ENCODE data around the gene LCORL. TPM values are rescaled to one million over a fixed set of nuclear protein-coding genes. Genes with fewer than 3 reads are reported as not detected.
"Not testable (repeated sequence)": the region's sequence is repeated elsewhere in the genome, so short reads cannot be mapped to it uniquely, and the experiment has no call there.

The LCORL gene
- total and polyA plus RNA-seq, 4 donors: 27.8 to 63.5 (median 36.1) TPM

DNA sequence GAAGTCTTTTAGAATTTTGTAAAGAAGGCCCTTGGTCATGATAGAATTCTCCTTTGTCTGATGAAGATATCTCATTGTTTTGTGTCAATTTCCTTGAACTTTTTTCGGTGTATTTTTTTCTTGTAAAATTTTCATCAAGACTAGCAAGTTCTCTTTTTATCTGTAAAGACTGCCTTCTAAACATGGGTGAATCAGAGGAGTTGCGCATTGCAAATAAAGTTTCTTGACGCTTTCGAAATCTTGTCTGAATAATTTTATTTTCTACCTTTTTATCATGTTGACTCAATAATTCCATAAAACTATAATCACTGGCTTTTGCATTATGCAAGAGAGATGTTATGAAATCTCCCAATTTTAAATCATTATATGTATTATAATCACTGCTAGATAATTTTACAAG is 144.6 kb downstream of the LCORL start:
- Histone ChIP-seq H3K4me1 (ENCODE audit: control insufficient read depth, insufficient read depth, low read length) (no peaks in the 10 kb centered on the region), H3K27ac (ENCODE audit: low read depth, low read length) (no peak overlapping the region), H3K36me3 (ENCODE audit: control insufficient read depth, insufficient read depth, low read length) (no peaks in the 10 kb centered on the region), H3K9me3 (ENCODE audit: control insufficient read depth, insufficient read depth, low read length) (no peaks in the 10 kb centered on the region), H3K27me3 (ENCODE audit: control insufficient read depth, insufficient read depth, low read length) (no peaks in the 10 kb centered on the region), H3K4me3 (ENCODE audit: low read depth, low read length) (no peak overlapping the region)
- no CpG with 5 or more reads among the region's 4 CpGs for WGBS (ENCODE audit: insufficient coverage)
- DNase-seq (ENCODE audit: low read depth in 4 of 6, low spot score in 6 of 6): no peak

DNA sequence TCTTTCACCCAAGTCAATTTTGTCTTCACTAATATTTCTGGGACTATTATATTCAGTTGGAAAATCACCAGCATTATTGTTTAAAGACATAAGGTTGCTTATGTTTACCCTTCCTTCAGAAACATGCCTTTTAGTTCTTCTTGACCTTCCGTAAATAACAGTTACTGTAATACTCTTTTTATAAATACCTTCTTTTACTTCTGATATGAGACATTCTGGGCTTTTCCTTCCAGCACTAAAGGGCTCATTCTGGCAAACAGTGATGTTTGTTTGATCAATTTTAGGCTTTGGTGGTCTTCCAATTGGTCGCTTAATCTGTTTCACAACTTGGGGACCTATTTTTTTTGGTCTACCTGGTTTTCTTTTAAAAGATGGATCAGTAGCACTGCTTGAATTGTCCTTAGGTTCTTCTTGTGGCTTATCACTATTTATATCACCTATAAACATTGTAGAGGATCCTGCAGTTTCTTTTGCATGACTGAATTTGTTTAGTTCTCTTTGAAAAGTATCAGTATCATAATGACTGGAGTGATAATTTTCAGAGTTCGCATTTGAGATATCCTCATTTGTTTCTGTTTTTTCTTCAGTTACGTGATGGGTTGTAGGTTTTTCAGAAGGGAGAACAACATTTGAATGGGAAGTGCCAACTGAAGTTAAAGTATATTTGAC is 146.0 kb downstream of the LCORL start:
- H3K9me3 ChIP-seq (ENCODE audit: control insufficient read depth, insufficient read depth, low read length): no peaks in the 10 kb centered on the region
- H3K36me3 ChIP-seq (ENCODE audit: control insufficient read depth, insufficient read depth, low read length): no peaks in the 10 kb centered on the region
- WGBS (ENCODE audit: insufficient coverage): 83% methylated on average over 1 of the region's 4 CpGs
- H3K4me1 ChIP-seq (ENCODE audit: control insufficient read depth, insufficient read depth, low read length): no peaks in the 10 kb centered on the region
- no peak overlapping the region for H3K4me3 ChIP-seq (ENCODE audit: low read depth, low read length)
- no peak overlapping the region for H3K27ac ChIP-seq (ENCODE audit: low read depth, low read length)
- DNase-seq (ENCODE audit: low read depth in 4 of 6, low spot score in 6 of 6): no peak
- no peaks in the 10 kb centered on the region for H3K27me3 ChIP-seq (ENCODE audit: control insufficient read depth, insufficient read depth, low read length)

GRCh38 chr4:17869327-17869726 is 152.2 kb downstream of the LCORL start:
- Histone ChIP-seq H3K4me1 (ENCODE audit: control insufficient read depth, insufficient read depth, low read length) (no peaks in the 10 kb centered on the region), H3K9me3 (ENCODE audit: control insufficient read depth, insufficient read depth, low read length) (no peaks in the 10 kb centered on the region), H3K36me3 (ENCODE audit: control insufficient read depth, insufficient read depth, low read length) (no peaks in the 10 kb centered on the region), H3K27me3 (ENCODE audit: control insufficient read depth, insufficient read depth, low read length) (no peaks in the 10 kb centered on the region), H3K4me3 (ENCODE audit: low read depth, low read length) (no peak overlapping the region), H3K27ac (ENCODE audit: low read depth, low read length) (no peak overlapping the region)
- no peak for DNase-seq (ENCODE audit: low read depth in 4 of 6, low spot score in 6 of 6)
- WGBS (ENCODE audit: insufficient coverage): 89% methylated on average over 2 of the region's 2 CpGs

DNA sequence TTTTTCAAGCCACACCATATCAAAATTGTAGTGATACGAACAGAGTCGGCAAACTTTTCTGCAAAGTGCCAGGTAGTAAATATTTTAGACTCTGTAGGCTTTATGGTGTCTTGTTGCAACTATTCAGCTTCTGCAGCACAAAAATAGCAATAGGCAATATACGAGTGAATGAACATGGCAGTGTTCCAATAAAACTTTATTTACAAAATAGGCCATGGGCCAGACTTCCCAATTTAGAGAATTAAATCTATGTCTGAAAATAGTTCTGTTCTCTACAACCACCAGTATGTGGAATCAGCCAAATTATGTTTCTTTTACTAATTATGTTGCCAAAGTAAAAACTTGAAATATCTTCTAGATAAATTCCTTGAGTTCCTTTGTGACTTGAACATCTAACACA is 154.3 kb downstream of the LCORL start:
- no peak overlapping the region for H3K27ac ChIP-seq (ENCODE audit: low read depth, low read length)
- no peaks in the 10 kb centered on the region for H3K36me3 ChIP-seq (ENCODE audit: control insufficient read depth, insufficient read depth, low read length)
- H3K4me1 ChIP-seq (ENCODE audit: control insufficient read depth, insufficient read depth, low read length): no peaks in the 10 kb centered on the region
- H3K27me3 ChIP-seq (ENCODE audit: control insufficient read depth, insufficient read depth, low read length): no peaks in the 10 kb centered on the region
- peak in 1 of 6 donors; percentile 21 for DNase-seq (ENCODE audit: low read depth in 4 of 6, low spot score in 6 of 6)
- H3K9me3 ChIP-seq (ENCODE audit: control insufficient read depth, insufficient read depth, low read length): no peaks in the 10 kb centered on the region
- WGBS (ENCODE audit: insufficient coverage): no CpG with 5 or more reads among the region's 3 CpGs
- H3K4me3 ChIP-seq (ENCODE audit: low read depth, low read length): no peak overlapping the region

- Histone ChIP-seq H3K27me3 (ENCODE audit: control insufficient read depth, insufficient read depth, low read length) (no peaks in the 10 kb centered on the region), H3K36me3 (ENCODE audit: control insufficient read depth, insufficient read depth, low read length) (no peaks in the 10 kb centered on the region), H3K27ac (ENCODE audit: low read depth, low read length) (no peak overlapping the region), H3K4me1 (ENCODE audit: control insufficient read depth, insufficient read depth, low read length) (no peaks in the 10 kb centered on the region), H3K9me3 (ENCODE audit: control insufficient read depth, insufficient read depth, low read length) (peaks cover 3% of the 10 kb centered on the region), H3K4me3 (ENCODE audit: low read depth, low read length) (no peak overlapping the region)
- no peak for DNase-seq (ENCODE audit: low read depth in 4 of 6, low spot score in 6 of 6)
- no CpG with 5 or more reads among the region's 2 CpGs for WGBS (ENCODE audit: insufficient coverage)
Measured at GRCh38 chr4:17866810-17867209, 154.7 kb downstream of the LCORL start.

DNA sequence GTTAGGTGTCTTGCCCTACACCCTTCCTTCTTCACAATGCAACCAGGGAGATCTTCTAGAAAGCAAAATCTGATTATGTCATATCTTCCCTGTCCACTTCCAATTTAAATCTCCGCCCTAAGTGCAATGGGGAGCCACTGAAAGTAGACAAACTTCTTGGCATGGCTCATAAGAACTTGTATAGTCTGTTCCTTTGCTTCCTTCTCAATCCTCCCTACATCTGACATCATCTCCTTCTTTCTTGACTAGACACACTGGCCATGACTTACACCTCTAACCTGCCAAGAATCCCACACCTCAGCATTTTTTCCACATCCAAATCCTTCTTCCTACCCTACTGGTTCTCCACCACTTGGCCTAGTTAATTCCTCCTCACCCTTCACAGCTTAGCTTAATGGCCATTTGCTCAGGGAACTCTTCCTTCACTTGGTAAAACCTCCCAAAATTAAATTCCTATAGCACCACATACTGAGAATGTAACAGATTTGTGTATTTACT is 155.6 kb downstream of the LCORL start:
- no peak overlapping the region for H3K27ac ChIP-seq (ENCODE audit: low read depth, low read length)
- H3K4me1 ChIP-seq (ENCODE audit: control insufficient read depth, insufficient read depth, low read length): no peaks in the 10 kb centered on the region
- no peak overlapping the region for H3K4me3 ChIP-seq (ENCODE audit: low read depth, low read length)
- DNase-seq (ENCODE audit: low read depth in 4 of 6, low spot score in 6 of 6): no peak
- no peaks in the 10 kb centered on the region for H3K27me3 ChIP-seq (ENCODE audit: control insufficient read depth, insufficient read depth, low read length)
- no peaks in the 10 kb centered on the region for H3K36me3 ChIP-seq (ENCODE audit: control insufficient read depth, insufficient read depth, low read length)
- H3K9me3 ChIP-seq (ENCODE audit: control insufficient read depth, insufficient read depth, low read length): peaks cover 3% of the 10 kb centered on the region
- 100% methylated on average over 1 of the region's 1 CpG for WGBS (ENCODE audit: insufficient coverage)

GRCh38 chr4:17861906-17862305 is 159.6 kb downstream of the LCORL start:
- not testable (repeated sequence) for H3K36me3 ChIP-seq (ENCODE audit: control insufficient read depth, insufficient read depth, low read length); H3K9me3 ChIP-seq (ENCODE audit: control insufficient read depth, insufficient read depth, low read length); H3K27ac ChIP-seq (ENCODE audit: low read depth, low read length); H3K4me3 ChIP-seq (ENCODE audit: low read depth, low read length); DNase-seq (ENCODE audit: low read depth in 4 of 6, low spot score in 6 of 6); H3K4me1 ChIP-seq (ENCODE audit: control insufficient read depth, insufficient read depth, low read length); H3K27me3 ChIP-seq (ENCODE audit: control insufficient read depth, insufficient read depth, low read length)

DNA sequence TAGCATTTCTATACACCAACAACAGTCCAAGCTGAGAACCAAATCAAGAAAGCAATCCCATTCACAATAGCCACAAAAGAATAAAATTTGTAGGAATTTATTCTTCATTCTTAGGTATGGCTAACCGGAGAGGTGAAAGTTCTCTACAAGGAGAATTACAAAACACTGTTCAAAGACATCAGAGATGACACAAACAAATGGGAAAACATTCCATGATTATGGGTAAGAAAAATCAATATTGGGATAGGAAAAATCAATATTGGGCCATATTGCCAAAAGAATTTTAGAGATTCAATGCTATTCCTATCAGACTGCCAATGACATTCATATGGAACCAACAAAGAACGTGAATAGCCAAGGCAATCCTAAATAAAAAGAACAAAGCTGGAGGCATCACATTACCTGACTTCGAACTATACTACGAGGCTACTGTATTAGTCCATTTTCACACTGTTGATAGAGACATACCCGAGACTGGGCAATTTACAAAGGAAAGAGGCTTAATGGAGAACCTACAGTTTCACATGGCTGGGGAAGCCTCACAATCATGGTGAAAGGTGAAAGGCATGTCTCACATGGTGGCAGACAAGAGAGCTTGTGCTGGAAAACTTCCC is 161.7 kb downstream of the LCORL start:
- DNase-seq (ENCODE audit: low read depth in 4 of 6, low spot score in 6 of 6): no peak

DNA sequence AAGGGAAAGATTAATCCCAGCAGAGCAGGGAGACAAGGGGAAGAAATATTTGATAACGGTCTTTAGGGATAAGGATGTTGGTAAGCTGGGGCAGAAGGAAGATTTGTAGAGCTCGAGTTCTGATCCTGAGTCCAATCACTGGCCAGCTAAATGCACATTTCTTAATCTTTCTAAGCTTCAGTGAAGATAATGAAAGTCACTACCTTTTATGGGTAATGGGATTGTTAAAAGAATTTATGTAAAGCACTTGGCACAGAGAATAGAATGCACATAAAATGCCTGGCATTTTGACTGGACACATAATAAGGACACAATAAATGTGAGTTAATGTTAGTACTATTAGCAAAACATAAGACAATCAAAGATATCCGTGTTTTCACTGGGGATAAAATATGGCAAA is 167.5 kb downstream of the LCORL start:
- Histone ChIP-seq H3K4me1 (ENCODE audit: control insufficient read depth, insufficient read depth, low read length) (no peaks in the 10 kb centered on the region), H3K27me3 (ENCODE audit: control insufficient read depth, insufficient read depth, low read length) (no peaks in the 10 kb centered on the region), H3K9me3 (ENCODE audit: control insufficient read depth, insufficient read depth, low read length) (no peaks in the 10 kb centered on the region), H3K36me3 (ENCODE audit: control insufficient read depth, insufficient read depth, low read length) (no peaks in the 10 kb centered on the region), H3K4me3 (ENCODE audit: low read depth, low read length) (no peak overlapping the region), H3K27ac (ENCODE audit: low read depth, low read length) (no peak overlapping the region)
- no CpG with 5 or more reads among the region's 3 CpGs for WGBS (ENCODE audit: insufficient coverage)
- DNase-seq (ENCODE audit: low read depth in 4 of 6, low spot score in 6 of 6): no peak

More for the DNA sequence above, 161.7 kb downstream of the LCORL start:
- no peaks in the 10 kb centered on the region for H3K27me3 ChIP-seq (ENCODE audit: control insufficient read depth, insufficient read depth, low read length)
- peaks cover 3% of the 10 kb centered on the region for H3K9me3 ChIP-seq (ENCODE audit: control insufficient read depth, insufficient read depth, low read length)
- no peaks in the 10 kb centered on the region for H3K36me3 ChIP-seq (ENCODE audit: control insufficient read depth, insufficient read depth, low read length)
- H3K4me3 ChIP-seq (ENCODE audit: low read depth, low read length): no peak overlapping the region
- WGBS (ENCODE audit: insufficient coverage): no CpG with 5 or more reads among the region's 5 CpGs
- H3K4me1 ChIP-seq (ENCODE audit: control insufficient read depth, insufficient read depth, low read length): no peaks in the 10 kb centered on the region
- H3K27ac ChIP-seq (ENCODE audit: low read depth, low read length): no peak overlapping the region

DNA sequence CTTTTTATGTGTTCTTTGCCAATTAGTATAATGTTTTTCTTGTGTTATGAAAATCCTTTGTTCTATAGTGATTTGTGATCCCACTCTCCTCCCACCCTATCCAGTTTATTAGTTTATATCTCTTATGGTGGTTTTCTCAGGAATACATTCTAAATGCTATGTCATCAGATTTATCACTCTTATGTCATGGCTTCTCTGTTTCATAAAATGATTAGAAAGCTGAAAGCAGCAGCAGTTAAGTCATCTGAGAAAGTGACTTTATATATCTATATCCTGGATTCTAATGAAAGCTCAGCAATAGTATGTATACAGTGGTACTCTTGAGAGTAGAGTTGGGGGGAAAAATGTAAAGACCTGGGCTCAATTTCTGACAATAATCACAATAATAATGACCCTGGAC is 169.6 kb downstream of the LCORL start:
- H3K4me3 ChIP-seq (ENCODE audit: low read depth, low read length): no peak overlapping the region
- no peak for DNase-seq (ENCODE audit: low read depth in 4 of 6, low spot score in 6 of 6)
- no peak overlapping the region for H3K27ac ChIP-seq (ENCODE audit: low read depth, low read length)
- no peaks in the 10 kb centered on the region for H3K27me3 ChIP-seq (ENCODE audit: control insufficient read depth, insufficient read depth, low read length)
- H3K9me3 ChIP-seq (ENCODE audit: control insufficient read depth, insufficient read depth, low read length): no peaks in the 10 kb centered on the region
- H3K4me1 ChIP-seq (ENCODE audit: control insufficient read depth, insufficient read depth, low read length): no peaks in the 10 kb centered on the region
- H3K36me3 ChIP-seq (ENCODE audit: control insufficient read depth, insufficient read depth, low read length): no peaks in the 10 kb centered on the region

Measured in spinal cord (tissue), 10 donors.